ENCODE measurements around the gene ALDH1L2.

Gene ALDH1L2

DNA sequence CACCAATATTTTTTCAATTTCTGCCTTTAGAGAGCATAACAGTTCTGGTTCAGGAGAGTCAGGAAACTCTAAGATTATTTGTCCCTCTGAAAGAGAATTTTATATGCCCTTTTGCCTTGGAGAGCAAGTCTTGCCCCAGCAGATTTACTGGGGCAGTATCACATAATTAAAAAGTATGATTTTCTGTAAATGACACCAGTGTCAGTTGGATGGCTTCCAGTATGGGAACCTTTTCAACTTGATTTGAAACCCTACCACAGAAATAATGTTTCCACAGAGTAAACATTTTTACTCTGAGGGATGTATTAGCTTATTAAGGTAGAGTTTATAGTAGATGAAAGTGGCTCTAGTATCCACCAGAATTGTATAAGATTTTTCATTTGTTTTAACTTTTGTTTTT is 82.8 kb downstream of the ALDH1L2 start:
- TF ChIP-seq, protein P1, sequence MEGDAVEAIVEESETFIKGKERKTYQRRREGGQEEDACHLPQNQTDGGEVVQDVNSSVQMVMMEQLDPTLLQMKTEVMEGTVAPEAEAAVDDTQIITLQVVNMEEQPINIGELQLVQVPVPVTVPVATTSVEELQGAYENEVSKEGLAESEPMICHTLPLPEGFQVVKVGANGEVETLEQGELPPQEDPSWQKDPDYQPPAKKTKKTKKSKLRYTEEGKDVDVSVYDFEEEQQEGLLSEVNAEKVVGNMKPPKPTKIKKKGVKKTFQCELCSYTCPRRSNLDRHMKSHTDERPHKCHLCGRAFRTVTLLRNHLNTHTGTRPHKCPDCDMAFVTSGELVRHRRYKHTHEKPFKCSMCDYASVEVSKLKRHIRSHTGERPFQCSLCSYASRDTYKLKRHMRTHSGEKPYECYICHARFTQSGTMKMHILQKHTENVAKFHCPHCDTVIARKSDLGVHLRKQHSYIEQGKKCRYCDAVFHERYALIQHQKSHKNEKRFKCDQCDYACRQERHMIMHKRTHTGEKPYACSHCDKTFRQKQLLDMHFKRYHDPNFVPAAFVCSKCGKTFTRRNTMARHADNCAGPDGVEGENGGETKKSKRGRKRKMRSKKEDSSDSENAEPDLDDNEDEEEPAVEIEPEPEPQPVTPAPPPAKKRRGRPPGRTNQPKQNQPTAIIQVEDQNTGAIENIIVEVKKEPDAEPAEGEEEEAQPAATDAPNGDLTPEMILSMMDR (IDR thresholded peaks at IDR 0.05), result no peak

DNA sequence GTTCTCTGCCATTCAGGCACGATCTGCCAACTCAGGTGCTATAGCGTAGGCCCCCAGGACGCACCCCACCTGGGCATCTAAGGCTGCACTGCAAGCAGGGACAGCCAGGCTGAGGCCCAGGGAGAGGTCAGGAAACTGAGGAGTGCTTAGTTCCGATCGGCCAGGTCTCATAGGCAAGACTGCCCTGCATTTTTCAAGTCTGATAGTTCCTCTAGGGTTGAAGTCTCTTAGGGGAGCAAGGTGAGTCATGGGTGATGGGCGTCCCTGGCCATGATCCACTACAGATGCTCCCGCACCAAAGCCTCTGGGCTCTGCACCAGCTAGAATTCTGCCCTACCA is 84.9 kb downstream of the ALDH1L2 start:
- TF ChIP-seq, protein P1 (IDR thresholded peaks at IDR 0.05), result no peak

DNA sequence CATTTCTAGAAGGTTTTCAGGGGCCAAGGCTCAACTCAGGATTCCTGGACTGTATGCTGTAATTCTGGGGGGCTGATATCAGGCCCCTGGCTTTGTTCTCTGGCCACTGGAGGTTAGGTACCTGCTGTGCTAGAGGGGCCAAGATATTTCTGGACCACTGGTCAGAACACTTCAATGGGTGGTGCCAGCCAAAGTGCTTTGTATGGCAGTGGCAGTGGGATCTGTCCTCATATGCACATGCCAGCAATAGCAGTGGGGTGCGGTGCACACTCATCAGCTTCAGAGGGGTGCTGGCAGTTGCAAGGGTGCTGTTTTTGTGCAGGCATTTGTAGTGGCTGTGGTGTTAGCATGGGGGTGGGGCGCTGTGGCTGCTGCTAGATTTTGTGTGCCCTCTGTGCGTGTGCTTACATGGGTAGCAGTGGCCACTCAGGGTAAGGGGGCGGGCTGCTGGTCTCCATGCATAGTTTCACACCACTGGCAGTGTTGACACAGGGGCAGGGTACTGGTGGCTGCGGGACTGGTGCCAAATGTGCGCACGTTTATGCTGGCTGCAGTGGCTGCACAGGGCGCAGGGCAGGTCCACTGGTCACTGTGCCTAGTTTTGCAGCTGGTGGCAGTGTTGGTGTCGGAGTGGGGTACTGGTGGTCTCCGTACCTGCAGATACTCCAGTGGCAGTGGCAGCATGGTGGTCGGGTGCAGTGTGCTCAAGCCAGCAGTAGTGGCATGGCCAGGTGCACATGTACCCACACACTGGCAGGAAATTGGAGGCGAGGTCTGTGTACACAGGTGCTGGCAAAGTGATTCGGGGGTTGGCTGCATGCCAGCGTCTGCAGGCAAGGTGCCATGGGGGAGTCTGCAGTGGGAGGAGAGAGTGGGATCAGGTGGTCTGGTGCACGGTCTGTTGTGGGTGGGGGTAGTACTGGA is 85.6 kb downstream of the ALDH1L2 start:
- TF ChIP-seq, protein P1 (IDR thresholded peaks at IDR 0.05), result no peak

DNA sequence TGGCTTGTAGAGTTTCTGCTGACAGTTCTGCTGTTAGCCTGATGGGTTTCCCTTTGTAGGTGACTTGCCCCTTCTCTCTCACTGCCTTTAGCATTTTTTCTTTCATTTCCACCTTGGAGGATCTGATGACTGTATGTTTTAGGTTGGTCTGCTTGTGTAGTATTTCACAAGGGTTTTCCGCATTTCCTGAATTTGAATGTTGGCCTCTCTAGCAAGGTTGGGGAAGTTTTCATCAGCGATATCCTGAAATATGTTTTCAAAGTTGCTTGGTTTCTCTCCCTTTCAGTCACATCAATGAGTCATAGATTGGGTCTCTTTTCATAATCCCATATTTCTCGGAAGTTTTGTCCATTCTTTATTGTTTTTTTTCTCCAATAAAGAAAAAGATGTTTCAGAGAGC is 86.7 kb downstream of the ALDH1L2 start:
- TF ChIP-seq, protein P1 (IDR thresholded peaks at IDR 0.05), result no peak

DNA sequence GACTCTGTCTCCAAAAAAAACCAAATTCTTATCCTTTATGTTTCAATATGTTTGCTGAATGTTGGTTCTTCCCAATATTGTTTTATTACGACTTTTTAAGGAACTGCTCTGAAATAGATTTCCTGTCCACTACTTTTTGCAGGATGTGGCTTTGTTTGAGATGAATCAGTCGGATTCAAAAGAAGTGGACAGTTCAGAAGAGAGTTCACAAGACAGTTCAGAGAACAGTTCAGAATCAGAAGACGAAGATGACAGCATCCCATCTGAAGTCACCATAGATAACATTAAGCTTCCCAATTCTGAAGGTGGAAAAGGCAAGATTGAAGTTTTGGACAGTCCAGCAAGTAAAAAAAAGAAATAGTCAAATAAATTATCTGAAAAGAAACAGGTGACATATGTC is 89.9 kb downstream of the ALDH1L2 start:
- TF ChIP-seq, protein P1 (IDR thresholded peaks at IDR 0.05), result no peak

DNA sequence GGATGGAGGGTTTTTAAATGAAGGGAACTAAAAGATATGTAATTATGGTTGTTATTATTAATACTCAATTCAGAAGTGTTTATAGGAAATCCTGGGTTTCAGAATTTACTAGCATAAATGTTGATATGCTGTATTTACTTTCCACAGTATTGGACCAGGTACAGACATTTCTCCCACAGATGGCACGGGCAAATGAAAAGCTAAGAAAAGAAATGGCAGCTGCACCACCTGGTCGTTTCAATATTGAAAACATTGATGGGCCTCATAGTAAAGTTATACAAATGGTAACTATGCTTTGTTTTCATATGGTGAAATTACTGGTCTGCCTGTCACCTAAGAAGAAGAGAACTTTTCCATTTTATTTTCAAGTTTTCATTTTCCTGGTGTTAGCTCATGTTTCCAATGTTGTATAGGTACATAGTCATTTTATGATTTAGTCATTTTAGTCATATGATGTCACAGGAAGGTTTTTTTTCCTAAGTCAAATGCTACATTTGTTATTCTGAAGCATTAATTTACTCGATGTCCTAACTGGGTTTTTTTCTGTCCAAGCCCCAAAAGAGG is 92.6 kb downstream of the ALDH1L2 start:
- TF ChIP-seq, protein P1 (IDR thresholded peaks at IDR 0.05), result no peak

DNA sequence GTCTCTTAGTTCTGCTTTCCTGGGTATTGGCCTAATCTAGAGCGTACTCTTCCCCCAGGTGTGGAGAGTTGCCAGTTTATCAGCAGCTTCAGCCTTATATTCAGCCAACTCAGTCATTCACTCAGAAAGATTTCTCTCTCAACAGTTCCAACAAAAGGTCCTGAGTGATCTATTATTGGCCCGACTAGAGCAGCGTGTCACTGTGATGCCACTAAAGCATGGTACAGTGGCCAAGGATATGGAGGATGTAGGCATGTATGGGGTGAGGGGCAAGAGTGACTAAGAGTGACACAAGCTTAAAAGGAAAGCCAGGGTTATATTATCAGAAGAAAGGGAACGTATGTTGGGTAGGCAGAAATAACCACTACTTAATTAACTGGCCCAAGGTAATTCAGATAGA is 93.3 kb downstream of the ALDH1L2 start:
- TF ChIP-seq, protein P1 (IDR thresholded peaks at IDR 0.05), result no peak
